ENCODE data around the gene ANAPC5.

DNA sequence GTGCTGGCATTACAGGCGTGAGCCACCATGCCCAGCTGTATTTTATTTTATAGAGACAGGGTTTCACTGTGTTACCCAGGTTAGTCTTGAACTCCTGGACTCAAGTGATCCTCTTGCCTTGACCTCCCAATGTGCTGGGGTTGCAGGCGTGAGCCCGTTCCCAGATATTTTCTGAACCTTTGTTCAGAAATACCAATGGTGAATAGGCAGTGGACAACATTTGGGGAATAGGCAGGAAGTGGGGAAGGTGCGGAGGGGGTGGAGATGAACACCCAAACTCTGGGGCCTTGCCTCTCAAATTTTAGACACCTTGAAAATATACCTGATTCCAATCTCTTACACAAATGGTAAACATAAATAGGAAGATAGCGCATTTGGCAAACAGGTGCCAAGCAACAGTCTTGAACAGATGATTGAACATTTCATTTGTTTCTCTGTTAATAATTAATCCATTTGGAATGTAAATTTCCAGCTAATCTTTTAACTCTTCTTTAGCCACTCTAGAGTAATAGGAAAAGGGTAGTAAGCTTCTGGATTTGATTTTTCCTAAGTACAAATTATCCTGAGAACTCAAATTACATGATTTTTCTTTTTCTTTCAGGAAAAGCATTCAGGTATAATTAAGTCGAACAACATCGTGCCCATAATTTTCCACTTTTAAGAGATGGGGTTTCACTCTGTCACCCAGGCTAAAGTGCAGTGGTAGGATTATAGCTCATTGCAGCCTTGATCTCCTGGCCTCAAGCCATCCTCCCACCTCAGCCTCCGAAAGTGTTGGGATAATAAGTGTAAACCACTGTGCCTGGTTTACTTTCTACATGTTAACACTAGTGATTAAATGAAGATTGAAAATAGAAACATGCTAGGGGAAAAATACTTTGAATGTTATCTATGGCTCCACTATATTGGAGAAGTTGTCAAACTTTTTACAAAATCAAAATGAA is 24.8 kb upstream of the ANAPC5 start:
- TF ChIP-seq TAF1 (IDR thresholded peaks at IDR 0.05; ENCODE audit: borderline replicate concordance, insufficient read depth, low read length) (no peak), POLR2AphosphoS5 (IDR thresholded peaks at IDR 0.05; ENCODE audit: low read depth, low read length) (no peak), FOXP2 (optimal IDR thresholded peaks at IDR 0.05; ENCODE audit: borderline replicate concordance, extremely low read depth, extremely low read length, insufficient read depth) (no peak)
- TF ChIP-seq, protein P1, sequence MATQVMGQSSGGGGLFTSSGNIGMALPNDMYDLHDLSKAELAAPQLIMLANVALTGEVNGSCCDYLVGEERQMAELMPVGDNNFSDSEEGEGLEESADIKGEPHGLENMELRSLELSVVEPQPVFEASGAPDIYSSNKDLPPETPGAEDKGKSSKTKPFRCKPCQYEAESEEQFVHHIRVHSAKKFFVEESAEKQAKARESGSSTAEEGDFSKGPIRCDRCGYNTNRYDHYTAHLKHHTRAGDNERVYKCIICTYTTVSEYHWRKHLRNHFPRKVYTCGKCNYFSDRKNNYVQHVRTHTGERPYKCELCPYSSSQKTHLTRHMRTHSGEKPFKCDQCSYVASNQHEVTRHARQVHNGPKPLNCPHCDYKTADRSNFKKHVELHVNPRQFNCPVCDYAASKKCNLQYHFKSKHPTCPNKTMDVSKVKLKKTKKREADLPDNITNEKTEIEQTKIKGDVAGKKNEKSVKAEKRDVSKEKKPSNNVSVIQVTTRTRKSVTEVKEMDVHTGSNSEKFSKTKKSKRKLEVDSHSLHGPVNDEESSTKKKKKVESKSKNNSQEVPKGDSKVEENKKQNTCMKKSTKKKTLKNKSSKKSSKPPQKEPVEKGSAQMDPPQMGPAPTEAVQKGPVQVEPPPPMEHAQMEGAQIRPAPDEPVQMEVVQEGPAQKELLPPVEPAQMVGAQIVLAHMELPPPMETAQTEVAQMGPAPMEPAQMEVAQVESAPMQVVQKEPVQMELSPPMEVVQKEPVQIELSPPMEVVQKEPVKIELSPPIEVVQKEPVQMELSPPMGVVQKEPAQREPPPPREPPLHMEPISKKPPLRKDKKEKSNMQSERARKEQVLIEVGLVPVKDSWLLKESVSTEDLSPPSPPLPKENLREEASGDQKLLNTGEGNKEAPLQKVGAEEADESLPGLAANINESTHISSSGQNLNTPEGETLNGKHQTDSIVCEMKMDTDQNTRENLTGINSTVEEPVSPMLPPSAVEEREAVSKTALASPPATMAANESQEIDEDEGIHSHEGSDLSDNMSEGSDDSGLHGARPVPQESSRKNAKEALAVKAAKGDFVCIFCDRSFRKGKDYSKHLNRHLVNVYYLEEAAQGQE (IDR thresholded peaks at IDR 0.05; ENCODE audit: insufficient read depth in 1 of 2, low read depth in 2 of 2, low read length in 2 of 2), result no peak
